Occipital lobe (tissue), 2 donors: ENCODE measurements around the gene SFRP2. TPM values are rescaled to one million over a fixed set of nuclear protein-coding genes. Genes with fewer than 3 reads are reported as not detected.

Experiments
- DNase-seq: peaks from one replicate; lab custom pipeline; 2025; lab: John Stamatoyannopoulos, UW
- total RNA-seq: library from RNA; depleted of rRNA; stranded (reverse); fragments of >200 nt; gene quantifications from one replicate; pipeline ENCODE4 v1.2.3, GENCODE V29; 2014

The SFRP2 gene
- total RNA-seq, 1 donor from 2014 or later, result 1.1 TPM

GRCh38 chr4:153773236-153773690 is 15.6 kb downstream of the SFRP2 start:
- no peak for DNase-seq

GRCh38 chr4:153771046-153771445 is 17.8 kb downstream of the SFRP2 start:
- no peak for DNase-seq

GRCh38 chr4:153766758-153767157 is 22.1 kb downstream of the SFRP2 start:
- no peak for DNase-seq

GRCh38 chr4:153765894-153766293 is 23.0 kb downstream of the SFRP2 start:
- no peak for DNase-seq

- DNase-seq, result no peak
Measured at GRCh38 chr4:153764601-153765368, 24.1 kb downstream of the SFRP2 start.

GRCh38 chr4:153763404-153763803 is 25.5 kb downstream of the SFRP2 start:
- no peak for DNase-seq

- DNase-seq, result peak; percentile 34
Measured at GRCh38 chr4:153759407-153760316, 29.2 kb downstream of the SFRP2 start, which contains the start of gene RNF175. TSS of gene RNF175 (minus strand) at chr4:153760024. CDS start at chr4:153759862, 162 bp downstream.

- peak; percentile 23 for DNase-seq
Measured at GRCh38 chr4:153758688-153759406, 30.0 kb downstream of the SFRP2 start.

GRCh38 chr4:153758136-153758535 is 30.7 kb downstream of the SFRP2 start:
- no peak for DNase-seq

GRCh38 chr4:153757407-153757806 is 31.5 kb downstream of the SFRP2 start:
- no peak for DNase-seq

GRCh38 chr4:153755186-153755585 is 33.7 kb downstream of the SFRP2 start:
- no peak for DNase-seq

- DNase-seq, result peak; percentile 49
Measured at GRCh38 chr4:153750197-153750817, 38.6 kb downstream of the SFRP2 start.

- peak; percentile 6 for DNase-seq
Measured at GRCh38 chr4:153748378-153748777, 40.5 kb downstream of the SFRP2 start.

- DNase-seq, result no peak
Measured at GRCh38 chr4:153747406-153747955, 41.4 kb downstream of the SFRP2 start.

- no peak for DNase-seq
Measured at GRCh38 chr4:153745651-153746050, 43.2 kb downstream of the SFRP2 start.

- DNase-seq, result no peak
Measured at GRCh38 chr4:153741541-153741940, 47.3 kb downstream of the SFRP2 start.

- no peak for DNase-seq
Measured at GRCh38 chr4:153735906-153736461, 52.9 kb downstream of the SFRP2 start.

GRCh38 chr4:153733751-153734448 is 55.0 kb downstream of the SFRP2 start:
- DNase-seq, result no peak

- no peak for DNase-seq
Measured at GRCh38 chr4:153731239-153731638, 57.6 kb downstream of the SFRP2 start.
